HepG2 (cell line): ENCODE results near the gene SPATA33.

Experiments used
- ATF3 ChIP-seq: sonication (generic); formaldehyde crosslinking; IDR thresholded peaks from 2 replicates; pipeline ENCODE4 v1.4.0; 2020; ENCODE audit warnings: missing genetic modification reagents
- EZH2 ChIP-seq: conservative IDR thresholded peaks from 2 replicates; pipeline ENCODE4 v1.6.1; 2012; ENCODE audit warnings: mild to moderate bottlenecking, low read depth, low read length, moderate library complexity
- HNRNPK ChIP-seq: fragments of 200-400 bp; formaldehyde crosslinking; IDR thresholded peaks from 2 replicates; pipeline ENCODE4 v1.6.1; 2018; ENCODE audit warnings: low read length, low read depth, moderate library complexity, mild to moderate bottlenecking; ENCODE audit not compliant: poor library complexity, severe bottlenecking
- MAFK ChIP-seq, 2 experiments: IDR thresholded peaks in 1 of 2; conservative IDR thresholded peaks in 1 of 2; 2 replicates each; pipeline ENCODE4 v1.6.1; 2011; ENCODE audit warnings: improper control_type of control experiment in 2 of 2, low read length in 2 of 2
- MIXL1 ChIP-seq: IDR thresholded peaks from 2 replicates; pipeline ENCODE4 v1.6.1; 2016
- NR2C2 ChIP-seq: sonication (generic); formaldehyde crosslinking; IDR thresholded peaks from 2 replicates; pipeline ENCODE4 v1.4.0; 2020; ENCODE audit warnings: missing genetic modification reagents, mild to moderate bottlenecking, moderate library complexity, borderline replicate concordance
- POLR2AphosphoS5 ChIP-seq: IDR thresholded peaks from 2 replicates; pipeline ENCODE4 v1.6.1; 2012; ENCODE audit warnings: low read depth, low read length
- SMAD3 ChIP-seq: sonication (generic); formaldehyde crosslinking; IDR thresholded peaks from 2 replicates; pipeline ENCODE4 v1.4.0; 2020; ENCODE audit warnings: missing genetic modification reagents
- USF2 ChIP-seq, 2 experiments: sonication (generic) in 1 of 2; formaldehyde crosslinking in 1 of 2; IDR thresholded peaks; 2 replicates each; pipeline versions ENCODE4 v1.5.1 to v1.6.1; 2011 to 2020; ENCODE audit warnings: borderline replicate concordance in 1 of 2, low read depth in 1 of 2, low read length in 1 of 2, mild to moderate bottlenecking in 1 of 2, missing genetic modification reagents in 1 of 2, moderate library complexity in 1 of 2
- ZFX ChIP-seq: sonication (generic); formaldehyde crosslinking; IDR thresholded peaks from 2 replicates; pipeline ENCODE4 v1.4.0; 2020; ENCODE audit warnings: mild to moderate bottlenecking, low read depth, missing genetic modification reagents, moderate library complexity
- ZNF3 ChIP-seq: IDR thresholded peaks from 2 replicates; pipeline ENCODE4 v1.7.0; 2017; ENCODE audit warnings: inconsistent platforms
- TF ChIP-seq, protein P1 (sequence below): sonication (generic); formaldehyde crosslinking; IDR thresholded peaks from 2 replicates; pipeline ENCODE4 v1.5.0; 2020; ENCODE audit warnings: mild to moderate bottlenecking, missing genetic modification reagents, moderate library complexity
- TF ChIP-seq, protein P2 (sequence below), 2 experiments: IDR thresholded peaks; 2 replicates each; pipeline ENCODE4 v1.6.1; 2011 to 2012; ENCODE audit warnings: low read length in 2 of 2, borderline replicate concordance in 1 of 2, low read depth in 1 of 2, mild to moderate bottlenecking in 1 of 2, moderate library complexity in 1 of 2

- TF ChIP-seq USF2 (IDR thresholded peaks at IDR 0.05; ENCODE audit: low read depth, low read length), result no peak
- TF ChIP-seq USF2 (CRISPR knock-in tag; IDR thresholded peaks at IDR 0.05; ENCODE audit: borderline replicate concordance), result no peak
- no peak for TF ChIP-seq EZH2
- no peak for TF ChIP-seq NR2C2 (CRISPR knock-in tag)
- no peak for TF ChIP-seq POLR2AphosphoS5
- TF ChIP-seq, protein P1, sequence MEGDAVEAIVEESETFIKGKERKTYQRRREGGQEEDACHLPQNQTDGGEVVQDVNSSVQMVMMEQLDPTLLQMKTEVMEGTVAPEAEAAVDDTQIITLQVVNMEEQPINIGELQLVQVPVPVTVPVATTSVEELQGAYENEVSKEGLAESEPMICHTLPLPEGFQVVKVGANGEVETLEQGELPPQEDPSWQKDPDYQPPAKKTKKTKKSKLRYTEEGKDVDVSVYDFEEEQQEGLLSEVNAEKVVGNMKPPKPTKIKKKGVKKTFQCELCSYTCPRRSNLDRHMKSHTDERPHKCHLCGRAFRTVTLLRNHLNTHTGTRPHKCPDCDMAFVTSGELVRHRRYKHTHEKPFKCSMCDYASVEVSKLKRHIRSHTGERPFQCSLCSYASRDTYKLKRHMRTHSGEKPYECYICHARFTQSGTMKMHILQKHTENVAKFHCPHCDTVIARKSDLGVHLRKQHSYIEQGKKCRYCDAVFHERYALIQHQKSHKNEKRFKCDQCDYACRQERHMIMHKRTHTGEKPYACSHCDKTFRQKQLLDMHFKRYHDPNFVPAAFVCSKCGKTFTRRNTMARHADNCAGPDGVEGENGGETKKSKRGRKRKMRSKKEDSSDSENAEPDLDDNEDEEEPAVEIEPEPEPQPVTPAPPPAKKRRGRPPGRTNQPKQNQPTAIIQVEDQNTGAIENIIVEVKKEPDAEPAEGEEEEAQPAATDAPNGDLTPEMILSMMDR, result no peak
- no peak for TF ChIP-seq SMAD3 (CRISPR knock-in tag)
- no peak for TF ChIP-seq ATF3 (CRISPR knock-in tag)
- TF ChIP-seq, protein P2, sequence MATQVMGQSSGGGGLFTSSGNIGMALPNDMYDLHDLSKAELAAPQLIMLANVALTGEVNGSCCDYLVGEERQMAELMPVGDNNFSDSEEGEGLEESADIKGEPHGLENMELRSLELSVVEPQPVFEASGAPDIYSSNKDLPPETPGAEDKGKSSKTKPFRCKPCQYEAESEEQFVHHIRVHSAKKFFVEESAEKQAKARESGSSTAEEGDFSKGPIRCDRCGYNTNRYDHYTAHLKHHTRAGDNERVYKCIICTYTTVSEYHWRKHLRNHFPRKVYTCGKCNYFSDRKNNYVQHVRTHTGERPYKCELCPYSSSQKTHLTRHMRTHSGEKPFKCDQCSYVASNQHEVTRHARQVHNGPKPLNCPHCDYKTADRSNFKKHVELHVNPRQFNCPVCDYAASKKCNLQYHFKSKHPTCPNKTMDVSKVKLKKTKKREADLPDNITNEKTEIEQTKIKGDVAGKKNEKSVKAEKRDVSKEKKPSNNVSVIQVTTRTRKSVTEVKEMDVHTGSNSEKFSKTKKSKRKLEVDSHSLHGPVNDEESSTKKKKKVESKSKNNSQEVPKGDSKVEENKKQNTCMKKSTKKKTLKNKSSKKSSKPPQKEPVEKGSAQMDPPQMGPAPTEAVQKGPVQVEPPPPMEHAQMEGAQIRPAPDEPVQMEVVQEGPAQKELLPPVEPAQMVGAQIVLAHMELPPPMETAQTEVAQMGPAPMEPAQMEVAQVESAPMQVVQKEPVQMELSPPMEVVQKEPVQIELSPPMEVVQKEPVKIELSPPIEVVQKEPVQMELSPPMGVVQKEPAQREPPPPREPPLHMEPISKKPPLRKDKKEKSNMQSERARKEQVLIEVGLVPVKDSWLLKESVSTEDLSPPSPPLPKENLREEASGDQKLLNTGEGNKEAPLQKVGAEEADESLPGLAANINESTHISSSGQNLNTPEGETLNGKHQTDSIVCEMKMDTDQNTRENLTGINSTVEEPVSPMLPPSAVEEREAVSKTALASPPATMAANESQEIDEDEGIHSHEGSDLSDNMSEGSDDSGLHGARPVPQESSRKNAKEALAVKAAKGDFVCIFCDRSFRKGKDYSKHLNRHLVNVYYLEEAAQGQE (IDR thresholded peaks at IDR 0.05; ENCODE audit: borderline replicate concordance in 1 of 2, low read depth in 1 of 2, low read length in 2 of 2), result no peak
- no peak for TF ChIP-seq HNRNPK
- no peak for TF ChIP-seq ZFX (CRISPR knock-in tag)
- TF ChIP-seq MAFK (conservative IDR thresholded peaks at IDR 0.05 in 1 of 2, IDR thresholded peaks at IDR 0.05 in 1 of 2; ENCODE audit: low read length in 2 of 2), result no peak
- no peak for TF ChIP-seq MIXL1 (CRISPR knock-in tag)
- TF ChIP-seq ZNF3 (CRISPR knock-in tag), result no peak
Measured at GRCh38 chr16:89642574-89642973, 15.1 kb upstream of the SPATA33 start.
